SK-MEL-5 (cell line): Measurements from ENCODE around the gene SLC29A1. TPM values are rescaled to one million over a fixed set of nuclear protein-coding genes. Genes with fewer than 3 reads are reported as not detected.

Source experiments
- small RNA-seq, 2 experiments: library from RNA; depleted of rRNA; stranded (forward); fragments of <200 nt; gene quantifications; one replicate each; pipeline ENCODE3, GENCODE V24; 2014
- total RNA-seq: library from RNA; depleted of rRNA; stranded (reverse); fragments of >200 nt; shearing (Covaris generic); gene quantifications from 2 replicates; pipeline ENCODE4 v1.2.3, GENCODE V29; 2014; rRNA removed

SLC29A1 gene
- total RNA-seq, 1 experiment from 2014 or later: 9.3 TPM

Small RNAs within 50 kb of the gene (small RNA-seq; reads per million reads assigned to genes)
- gene RN7SL811P: 0 reads per million in 2 experiments

Other genes starting within 250 kb of the SLC29A1 start
- 60.0 and 61.2 TPM in 2 replicates for gene MRPL14, start 96.1 kb upstream of the SLC29A1 start, total RNA-seq
- 23.6 and 27.6 TPM in 2 replicates for gene TMEM63B, start 96.0 kb upstream of the SLC29A1 start, total RNA-seq
- gene CAPN11, start 64.8 kb upstream of the SLC29A1 start, total RNA-seq: not detected in 2 replicates
- not detected in 2 replicates for gene MYMX, start 6.7 kb upstream of the SLC29A1 start, total RNA-seq
- gene HSP90AB1, start 23.5 kb downstream of the SLC29A1 start, total RNA-seq: 1,764 and 1,784 TPM in 2 replicates
- 334 and 361 TPM in 2 replicates for gene SLC35B2, start 33.9 kb downstream of the SLC29A1 start, total RNA-seq
- 11.6 and 12.5 TPM in 2 replicates for gene NFKBIE, start 42.0 kb downstream of the SLC29A1 start, total RNA-seq
- 0.05 and 0.16 TPM in 2 replicates for gene TMEM151B, start 46.9 kb downstream of the SLC29A1 start, total RNA-seq
- 21.7 and 22.2 TPM in 2 replicates for gene AARS2, start 89.8 kb downstream of the SLC29A1 start, total RNA-seq
- 0.53 and 0.74 TPM in 2 replicates for gene SPATS1, start 119.1 kb downstream of the SLC29A1 start, total RNA-seq
- 24.6 and 24.9 TPM in 2 replicates for gene CDC5L, start 164.1 kb downstream of the SLC29A1 start, total RNA-seq